MCF 10A (cell line): ENCODE data around the gene SLC43A3. TPM values are rescaled to one million over a fixed set of nuclear protein-coding genes. Genes with fewer than 3 reads are reported as not detected.
A peak's percentile ranks its signal among the peaks of the same experiment; 100 is the strongest.

Experiments used
- BruUV-seq: library from RNA; stranded (reverse); fragments of 400-500 nt; replicated peaks from 2 replicates; lab custom pipeline; 2021; lab: Mats Ljungman, UMichigan
- CTCF ChIA-PET: fragments of 300-600 bp; sonication (Branson Sonifier 250); formaldehyde crosslinking; extraction: SDS; loops from one replicate; lab custom pipeline; 2021; ENCODE audit warnings: antibody characterized with exemption, inconsistent platforms; lab: Yijun Ruan, JAX
- POLR2A ChIA-PET: fragments of 300-600, 350-650 bp; sonication (Branson Sonifier 250); formaldehyde crosslinking; extraction: SDS; loops from one replicate; lab custom pipeline; 2020; ENCODE audit warnings: antibody characterized with exemption, inconsistent platforms; lab: Yijun Ruan, JAX
- DNase-seq: peaks from one replicate; pipeline ENCODE4 v3.0.0-alpha.2; 2018; ENCODE audit not compliant: unreplicated experiment
- H3K27ac Mint-ChIP-seq: one replicate; pipeline ENCODE4 v1.8.0; 2022; ENCODE audit warnings: mild to moderate bottlenecking, low read depth, mixed read lengths; ENCODE audit not compliant: unreplicated experiment
- H3K27me3 Mint-ChIP-seq: one replicate; pipeline ENCODE4 v1.8.0; 2022; ENCODE audit warnings: mixed read lengths; ENCODE audit not compliant: insufficient read depth, unreplicated experiment
- H3K36me3 Mint-ChIP-seq: one replicate; pipeline ENCODE4 v1.8.0; 2022; ENCODE audit warnings: mild to moderate bottlenecking, moderate library complexity, mixed read lengths; ENCODE audit not compliant: insufficient read depth, unreplicated experiment
- H3K4me1 Mint-ChIP-seq: one replicate; pipeline ENCODE4 v1.8.0; 2022; ENCODE audit warnings: mixed read lengths; ENCODE audit not compliant: insufficient read depth, unreplicated experiment
- H3K4me3 Mint-ChIP-seq: one replicate; pipeline ENCODE4 v1.8.0; 2022; ENCODE audit warnings: mild to moderate bottlenecking, moderate library complexity, mixed read lengths; ENCODE audit not compliant: unreplicated experiment
- H3K9me3 Mint-ChIP-seq: one replicate; pipeline ENCODE4 v1.8.0; 2022; ENCODE audit warnings: mixed read lengths; ENCODE audit not compliant: unreplicated experiment
- CTCF ChIP-seq: fragments of 200-600 bp; IDR thresholded peaks from one replicate; pipeline ENCODE4 v1.8.0; 2022; ENCODE audit warnings: antibody characterized with exemption, mild to moderate bottlenecking; ENCODE audit not compliant: unreplicated experiment
- intact Hi-C: fragments of 100-400 bp; cut with micrococcal nuclease; formaldehyde crosslinking; loops from 2 replicates; pipeline ENCODE4 v1.14.1; 2022
- total RNA-seq: library from RNA; stranded (reverse); gene quantifications from 2 replicates; pipeline ENCODE4 v1.2.3, GENCODE V29; 2022

Gene SLC43A3
- total RNA-seq, 1 experiment from 2014 or later: 112 TPM

GRCh38 chr11:57432714-57433163 lies 5.8 kb upstream of the SLC43A3 start:
- H3K27ac Mint-ChIP-seq: peak overlapping the region; percentile 46
- TF ChIP-seq CTCF: no peak
- DNase-seq: no peak
- no TSS peak for BruUV-seq
- H3K4me1 Mint-ChIP-seq: peaks cover 22% of the 10 kb centered on the region
- ChIA-PET CTCF (interaction anchor here (1.7 kb wide), 1 partner anchor 61 kb away, joined by 5 read pairs; no protein-coding TSS in a partner anchor), POLR2A (no interaction called here)
- no peak overlapping the region for H3K4me3 Mint-ChIP-seq
- H3K36me3 Mint-ChIP-seq: no peaks in the 10 kb centered on the region
- intact Hi-C loops: no loop called here
- H3K9me3 Mint-ChIP-seq: no peaks in the 10 kb centered on the region
- H3K27me3 Mint-ChIP-seq: no peaks in the 10 kb centered on the region

GRCh38 chr11:57432149-57432561 lies 5.2 kb upstream of the SLC43A3 start:
- Mint-ChIP-seq H3K27me3 (no peaks in the 10 kb centered on the region), H3K9me3 (no peaks in the 10 kb centered on the region), H3K27ac (peak overlapping the region; percentile 46), H3K4me3 (no peak overlapping the region), H3K4me1 (peaks cover 28% of the 10 kb centered on the region), H3K36me3 (no peaks in the 10 kb centered on the region)
- POLR2A ChIA-PET: no interaction called here
- CTCF ChIA-PET: interaction anchor here (0.6 to 1.7 kb wide), 3 partner anchors 61 to 98 kb away, joined by 3 to 5 read pairs (median 4); no protein-coding TSS in a partner anchor
- DNase-seq: no peak
- no TSS peak for BruUV-seq
- intact Hi-C loops: no loop called here
- TF ChIP-seq CTCF: no peak

- H3K4me1 Mint-ChIP-seq: peaks cover 37% of the 10 kb centered on the region
- no peaks in the 10 kb centered on the region for H3K36me3 Mint-ChIP-seq
- no peaks in the 10 kb centered on the region for H3K9me3 Mint-ChIP-seq
- intact Hi-C loops: no loop called here
- no peak overlapping the region for H3K4me3 Mint-ChIP-seq
- DNase-seq: no peak
- no peak for TF ChIP-seq CTCF
- H3K27ac Mint-ChIP-seq: no peak overlapping the region
- POLR2A ChIA-PET: interaction anchor here (0.6 kb wide), 1 partner anchor 42 kb away, joined by 3 read pairs; no protein-coding TSS in a partner anchor
- BruUV-seq: no TSS peak
- CTCF ChIA-PET: interaction anchor here (0.6 to 1.7 kb wide), 5 partner anchors 27 to 231 kb away, joined by 3 to 5 read pairs (median 4); no protein-coding TSS in a partner anchor
- H3K27me3 Mint-ChIP-seq: no peaks in the 10 kb centered on the region
Observed at GRCh38 chr11:57430952-57431351, 4.0 kb upstream of the SLC43A3 start.

GRCh38 chr11:57429946-57430345 lies 3.0 kb upstream of the SLC43A3 start:
- ChIA-PET POLR2A (no interaction called here), CTCF (interaction anchor here (0.7 to 1.2 kb wide), 2 partner anchors 28 to 97 kb away, joined by 3 read pairs; no protein-coding TSS in a partner anchor)
- Mint-ChIP-seq H3K36me3 (no peaks in the 10 kb centered on the region), H3K9me3 (no peaks in the 10 kb centered on the region), H3K4me1 (peaks cover 41% of the 10 kb centered on the region), H3K4me3 (no peak overlapping the region), H3K27ac (no peak overlapping the region), H3K27me3 (no peaks in the 10 kb centered on the region)
- no peak for TF ChIP-seq CTCF
- no TSS peak for BruUV-seq
- intact Hi-C loops: no loop called here
- no peak for DNase-seq
